Neutrophil (primary cell): ENCODE data around the gene FHAD1.

ENCODE experiments used
- H3K27ac ChIP-seq: fragments of 200-600 bp; sonication (generic); 2 replicates; pipeline ENCODE4 v1.5.1; 2016; ENCODE audit warnings: mild to moderate bottlenecking, moderate library complexity
- H3K27me3 ChIP-seq: fragments of 200-600 bp; sonication (generic); 2 replicates; pipeline ENCODE4 v1.6.0; 2016; ENCODE audit warnings: mild to moderate bottlenecking
- H3K36me3 ChIP-seq: fragments of 200-600 bp; sonication (generic); 2 replicates; pipeline ENCODE4 v1.5.1; 2017
- H3K4me1 ChIP-seq, 2 experiments: fragments of 200-600 bp in 1 of 2; sonication (generic) in 1 of 2; 1 replicate in 1 of 2; 2 replicates in 1 of 2; pipeline versions ENCODE4 v1.5.1 to v1.6.1; 2013 to 2016; ENCODE audit warnings: low read depth in 1 of 2, low read length in 1 of 2, mild to moderate bottlenecking in 1 of 2, moderate library complexity in 1 of 2; ENCODE audit not compliant: control insufficient read depth in 1 of 2, insufficient read depth in 1 of 2
- H3K4me3 ChIP-seq, 2 experiments: fragments of 200-600 bp in 1 of 2; sonication (generic) in 1 of 2; 1 replicate in 1 of 2; 2 replicates in 1 of 2; pipeline ENCODE4 v1.5.1; 2013 to 2016; ENCODE audit warnings: low read depth in 1 of 2, low read length in 1 of 2, mild to moderate bottlenecking in 1 of 2, moderate library complexity in 1 of 2
- H3K9me3 ChIP-seq: fragments of 200-600 bp; sonication (generic); 2 replicates; pipeline ENCODE4 v1.5.1; 2016
- CTCF ChIP-seq: fragments of 200-600 bp; sonication (generic); IDR thresholded peaks from 2 replicates; pipeline ENCODE4 v1.5.1; 2016; ENCODE audit warnings: antibody characterized with exemption

FHAD1 gene

GRCh38 chr1:15287035-15287979 is 40.3 kb downstream of the FHAD1 start:
- TF ChIP-seq CTCF = no peak
- no peaks in the 10 kb centered on the region for H3K4me1 ChIP-seq
- no peaks in the 10 kb centered on the region for H3K36me3 ChIP-seq
- H3K27me3 ChIP-seq = no peaks in the 10 kb centered on the region
- no peak overlapping the region for H3K27ac ChIP-seq
- H3K9me3 ChIP-seq = no peaks in the 10 kb centered on the region
- H3K4me3 ChIP-seq = no peak overlapping the region

- no peaks in the 10 kb centered on the region for H3K4me1 ChIP-seq
- no peaks in the 10 kb centered on the region for H3K27me3 ChIP-seq
- no peaks in the 10 kb centered on the region for H3K9me3 ChIP-seq
- no peak overlapping the region for H3K4me3 ChIP-seq
- no peak overlapping the region for H3K27ac ChIP-seq
- H3K36me3 ChIP-seq = no peaks in the 10 kb centered on the region
- TF ChIP-seq CTCF = no peak
Measured at GRCh38 chr1:15288173-15288926, 41.3 kb downstream of the FHAD1 start.

- no peaks in the 10 kb centered on the region for H3K36me3 ChIP-seq
- TF ChIP-seq CTCF = no peak
- no peak overlapping the region for H3K27ac ChIP-seq
- H3K4me1 ChIP-seq = no peaks in the 10 kb centered on the region
- no peaks in the 10 kb centered on the region for H3K27me3 ChIP-seq
- H3K4me3 ChIP-seq = no peak overlapping the region
- no peaks in the 10 kb centered on the region for H3K9me3 ChIP-seq
Measured at GRCh38 chr1:15289251-15289651, 42.2 kb downstream of the FHAD1 start.

- no peaks in the 10 kb centered on the region for H3K4me1 ChIP-seq
- H3K27ac ChIP-seq = no peak overlapping the region
- no peak overlapping the region for H3K4me3 ChIP-seq
- no peaks in the 10 kb centered on the region for H3K9me3 ChIP-seq
- no peaks in the 10 kb centered on the region for H3K36me3 ChIP-seq
- H3K27me3 ChIP-seq = no peaks in the 10 kb centered on the region
- TF ChIP-seq CTCF = no peak
Measured at GRCh38 chr1:15290382-15290781, 43.4 kb downstream of the FHAD1 start.

GRCh38 chr1:15295696-15296095 is 48.7 kb downstream of the FHAD1 start:
- Histone ChIP-seq H3K9me3 (no peaks in the 10 kb centered on the region), H3K4me1 (no peaks in the 10 kb centered on the region), H3K27me3 (no peaks in the 10 kb centered on the region), H3K4me3 (no peak overlapping the region), H3K36me3 (no peaks in the 10 kb centered on the region), H3K27ac (no peak overlapping the region)
- TF ChIP-seq CTCF = no peak
